Pancreas (tissue), 10 donors: ENCODE data around the gene RNF169. TPM values are rescaled to one million over a fixed set of nuclear protein-coding genes. Genes with fewer than 3 reads are reported as not detected.
"Not testable (repeated sequence)": the region's sequence is repeated elsewhere in the genome, so short reads cannot be mapped to it uniquely, and the experiment has no call there.

Experiments used
- ATAC-seq, 4 donors: fragments of 200-7000 bp; cut with Tn5 transposase; one replicate each; pipeline versions ENCODE4 v1.8.0 to v1.9.1; 2020; ENCODE audit warnings: mild to moderate bottlenecking in 4 of 4, moderate library complexity in 4 of 4
- DNase-seq, 6 donors: peaks; one replicate each; pipeline ENCODE4 v3.0.0-alpha.2; 2020
- FAIRE-seq: peaks from 2 replicates; lab custom pipeline; 2012; peaks lifted over from hg19 to GRCh38; lab: Jason Lieb, UNC
- H3K27ac ChIP-seq, 4 donors: fragments of 200-600 bp; sonication (generic); 1 replicate in 3 of 4; 2 replicates in 1 of 4; pipeline versions ENCODE4 v1.5.0 to v1.8.0; 2020
- H3K27me3 ChIP-seq, 4 donors: fragments of 200-600 bp; one replicate each; pipeline ENCODE4 v1.8.0; 2021
- H3K36me3 ChIP-seq, 3 donors: fragments of 200-600 bp; sonication (generic) in 1 of 3; one replicate each; pipeline versions ENCODE4 v1.5.0 to v1.8.0; 2020 to 2021
- H3K4me1 ChIP-seq, 3 donors: fragments of 200-600 bp; one replicate each; pipeline ENCODE4 v1.8.0; 2021
- H3K4me3 ChIP-seq, 4 donors: fragments of 200-600 bp; sonication (generic) in 2 of 4; one replicate each; pipeline versions ENCODE4 v1.5.0 to v1.8.0; 2020 to 2021
- H3K9me3 ChIP-seq, 4 donors: fragments of 200-600 bp; one replicate each; pipeline ENCODE4 v1.8.0; 2021
- CTCF ChIP-seq, 4 donors: fragments of 200-600 bp; sonication (generic) in 3 of 4; IDR thresholded peaks; one replicate each; pipeline versions ENCODE4 v1.5.0 to v1.8.0; 2021; ENCODE audit warnings: antibody characterized with exemption in 4 of 4
- WGBS, 2 donors: extraction: QIAGEN DNeasy Blood & Tissue Kit; methylation state at CpG; one replicate each; pipeline ENCODE4 v1.1.7; 2013; 5-methylcytosine and 5-hydroxymethylcytosine counted together
- intact Hi-C, 3 donors: fragments of 100-400 bp; cut with DNase I; formaldehyde crosslinking; loops; one replicate each; pipeline versions ENCODE4 v1.11.1 to v1.14.2; 2022
- polyA plus RNA-seq, 2 donors: library from polyadenylated mRNA; stranded (reverse); fragments of 200-250 nt; gene quantifications; one replicate each; pipeline ENCODE4 v1.2.3, GENCODE V29; 2013
- total RNA-seq, 6 donors: library from RNA; stranded (reverse); fragmentation: NEBNext Ultra II Directional in 4 of 6; extraction: Animal tissue kit (Norgen Biotek cat#: 25700) in 4 of 6; gene quantifications; one replicate each; pipeline versions ENCODE4 v1.2.1 to v1.2.4, GENCODE V29; 2021 to 2023
- donor health status: healthy with polysubstance abuse.
- donor health status: DM: no; HTN: no; CAD: no; lungs with moderate emphysema.
- donor health status: DM: no; HTN: no; CAD: no.
- donor health status: control.
- donor health status: control.
- donor health status: Bipolar disorder and iron deficiency.
- donor health status: DM: yes; HTN: yes; CAD: no.
- donor health status: DM: no; HTN: no; CAD: no.
- donor health status: DM: no; HTN: no; CAD: no.
- donor health status: DM: yes; HTN: yes; CAD: no.

The RNF169 gene
- total and polyA plus RNA-seq, 8 donors: 2.3 to 12.0 (median 6.9) TPM

GRCh38 chr11:74820763-74821162 lies 72.1 kb downstream of the RNF169 start:
- H3K9me3 ChIP-seq: peaks cover 0 to 4% (median 2%) of the 10 kb centered on the region in 4 donors
- DNase-seq: no peak
- ATAC-seq: peak in 2 of 4 donors; percentile 42 to 44
- TF ChIP-seq CTCF (IDR thresholded peaks at IDR 0.05): no peak
- no peak for FAIRE-seq
- no peaks in the 10 kb centered on the region for H3K36me3 ChIP-seq
- H3K27me3 ChIP-seq: no peaks in the 10 kb centered on the region
- H3K4me1 ChIP-seq: peaks cover 0 to 9% (median 5%) of the 10 kb centered on the region in 3 donors
- H3K4me3 ChIP-seq: no peak overlapping the region
- WGBS, 2 donors: 98 to 100% methylated on average over 1 of the region's 1 CpG
- H3K27ac ChIP-seq: no peak overlapping the region
- intact Hi-C loops: no loop called here

- TF ChIP-seq CTCF (IDR thresholded peaks at IDR 0.05): no peak
- no peaks in the 10 kb centered on the region for H3K36me3 ChIP-seq
- no peak for DNase-seq
- FAIRE-seq: no peak
- H3K27ac ChIP-seq: peak overlapping the region in 1 of 4 donors; percentile 45
- H3K4me3 ChIP-seq: no peak overlapping the region
- intact Hi-C loops: no loop called here
- ATAC-seq: peak; percentile 61 to 83 (median 71)
- 32 to 40% methylated on average over 5 of the region's 5 CpGs for WGBS, 2 donors
- peaks cover 0 to 9% (median 5%) of the 10 kb centered on the region in 3 donors for H3K4me1 ChIP-seq
- no peaks in the 10 kb centered on the region for H3K27me3 ChIP-seq
- peaks cover 0 to 4% (median 2%) of the 10 kb centered on the region in 4 donors for H3K9me3 ChIP-seq
These were observed 73.5 kb downstream of the RNF169 start for GRCh38 chr11:74822170-74822569.

- FAIRE-seq (no peak), DNase-seq (no peak), ATAC-seq (no peak)
- H3K4me1 ChIP-seq: peaks cover 0 to 9% (median 5%) of the 10 kb centered on the region in 3 donors
- H3K9me3 ChIP-seq: peaks cover 0 to 4% (median 2%) of the 10 kb centered on the region in 4 donors
- no peaks in the 10 kb centered on the region for H3K27me3 ChIP-seq
- 94 to 97% methylated on average over 1 of the region's 1 CpG for WGBS, 2 donors
- no peak for TF ChIP-seq CTCF (IDR thresholded peaks at IDR 0.05)
- no peaks in the 10 kb centered on the region for H3K36me3 ChIP-seq
- intact Hi-C loops: no loop called here
- H3K27ac ChIP-seq: no peak overlapping the region
- H3K4me3 ChIP-seq: no peak overlapping the region
These were observed 75.8 kb downstream of the RNF169 start for GRCh38 chr11:74824285-74824982.

- FAIRE-seq, ATAC-seq, H3K9me3 ChIP-seq, H3K36me3 ChIP-seq, H3K4me1 ChIP-seq, H3K27me3 ChIP-seq, intact Hi-C loops, DNase-seq, H3K27ac ChIP-seq, H3K4me3 ChIP-seq: not testable (repeated sequence)
- 49 to 97% methylated on average over 2 of the region's 2 CpGs for WGBS, 2 donors
These were observed 76.9 kb downstream of the RNF169 start for GRCh38 chr11:74825596-74825995.

GRCh38 chr11:74826901-74827300 lies 78.3 kb downstream of the RNF169 start:
- Histone ChIP-seq H3K27ac (no peak overlapping the region), H3K36me3 (no peaks in the 10 kb centered on the region), H3K27me3 (no peaks in the 10 kb centered on the region), H3K4me3 (no peak overlapping the region), H3K9me3 (peaks cover 0 to 4% (median 2%) of the 10 kb centered on the region in 4 donors), H3K4me1 (peaks cover 0 to 7% (median 5%) of the 10 kb centered on the region in 3 donors)
- no peak for TF ChIP-seq CTCF (IDR thresholded peaks at IDR 0.05)
- FAIRE-seq: no peak
- no peak for DNase-seq
- intact Hi-C loops: no loop called here
- WGBS, 2 donors: 73 to 100% methylated on average over 4 of the region's 4 CpGs
- ATAC-seq: no peak
